ENCODE results near the gene GAPT.
"Not testable (repeated sequence)": the region's sequence is repeated elsewhere in the genome, so short reads cannot be mapped to it uniquely, and the experiment has no call there.

Gene GAPT

GRCh38 chr5:58503390-58504046 lies 12.3 kb downstream of the GAPT start:
- DNase-seq (ENCODE audit: low read depth in 3 of 3) = no peak

GRCh38 chr5:58504766-58505165 lies 13.5 kb downstream of the GAPT start:
- DNase-seq (ENCODE audit: low read depth in 3 of 3) = no peak

- no peak for DNase-seq (ENCODE audit: low read depth in 3 of 3)
Observed at GRCh38 chr5:58505502-58505901, 14.3 kb downstream of the GAPT start.

- DNase-seq (ENCODE audit: low read depth in 3 of 3) = no peak
Observed at GRCh38 chr5:58505971-58506640, 14.9 kb downstream of the GAPT start.

- DNase-seq (ENCODE audit: low read depth in 3 of 3) = no peak
Observed at GRCh38 chr5:58507715-58508114, 16.5 kb downstream of the GAPT start.

- DNase-seq (ENCODE audit: low read depth in 3 of 3) = no peak
Observed at GRCh38 chr5:58517198-58517597, 26.0 kb downstream of the GAPT start.

GRCh38 chr5:58523956-58524355 lies 32.7 kb downstream of the GAPT start:
- DNase-seq (ENCODE audit: low read depth in 3 of 3) = no peak

GRCh38 chr5:58524571-58524970 lies 33.3 kb downstream of the GAPT start:
- DNase-seq (ENCODE audit: low read depth in 3 of 3) = no peak

GRCh38 chr5:58530942-58531490 lies 39.8 kb downstream of the GAPT start:
- DNase-seq (ENCODE audit: low read depth in 3 of 3) = no peak

GRCh38 chr5:58541935-58542334 lies 50.7 kb downstream of the GAPT start:
- DNase-seq (ENCODE audit: low read depth in 3 of 3) = not testable (repeated sequence)

GRCh38 chr5:58542709-58543108 lies 51.5 kb downstream of the GAPT start:
- no peak for DNase-seq (ENCODE audit: low read depth in 3 of 3)

GRCh38 chr5:58543723-58544122 lies 52.5 kb downstream of the GAPT start:
- no peak for DNase-seq (ENCODE audit: low read depth in 3 of 3)

GRCh38 chr5:58544195-58544594 lies 53.0 kb downstream of the GAPT start:
- no peak for DNase-seq (ENCODE audit: low read depth in 3 of 3)

- DNase-seq (ENCODE audit: low read depth in 3 of 3) = no peak
Observed at GRCh38 chr5:58544926-58545325, 53.7 kb downstream of the GAPT start.

- DNase-seq (ENCODE audit: low read depth in 3 of 3) = no peak
Observed at GRCh38 chr5:58545912-58546311, 54.7 kb downstream of the GAPT start.

Measured in stimulated activated CD4-positive, alpha-beta T cell treated with anti-CD3 and anti-CD28 coated beads, TNF-alpha, amount 100 ng/mL, for 48 hours (primary cell).